Spleen (tissue), 7 donors: Measurements from ENCODE around the gene SPATC1L.

Experiments
- POLR2A ChIP-seq, 3 donors: fragments of 450-650 bp; IDR thresholded peaks; one replicate each; pipeline ENCODE4 v1.5.1; 2017; ENCODE audit warnings: antibody characterized with exemption in 3 of 3, mild to moderate bottlenecking in 1 of 3
- TF ChIP-seq, protein P1 (sequence below), 11 experiments: fragments of 200-600 bp in 7 of 11; fragments of 450-650 bp in 4 of 11; sonication (generic) in 4 of 11; IDR thresholded peaks in 8 of 11; conservative IDR thresholded peaks in 3 of 11; 1 replicate in 7 of 11; 2 replicates in 4 of 11; pipeline versions ENCODE4 v1.4.0 to v1.8.0; 2016 to 2021; ENCODE audit warnings: antibody characterized with exemption in 11 of 11, inconsistent platforms in 4 of 11, mild to moderate bottlenecking in 1 of 11
- donor health status: DM: no; HTN: no; CAD: no; lungs with moderate emphysema.
- donor health status: DM: no; HTN: no; CAD: no.
- donor health status: DM: no; HTN: no; CAD: no.

DNA sequence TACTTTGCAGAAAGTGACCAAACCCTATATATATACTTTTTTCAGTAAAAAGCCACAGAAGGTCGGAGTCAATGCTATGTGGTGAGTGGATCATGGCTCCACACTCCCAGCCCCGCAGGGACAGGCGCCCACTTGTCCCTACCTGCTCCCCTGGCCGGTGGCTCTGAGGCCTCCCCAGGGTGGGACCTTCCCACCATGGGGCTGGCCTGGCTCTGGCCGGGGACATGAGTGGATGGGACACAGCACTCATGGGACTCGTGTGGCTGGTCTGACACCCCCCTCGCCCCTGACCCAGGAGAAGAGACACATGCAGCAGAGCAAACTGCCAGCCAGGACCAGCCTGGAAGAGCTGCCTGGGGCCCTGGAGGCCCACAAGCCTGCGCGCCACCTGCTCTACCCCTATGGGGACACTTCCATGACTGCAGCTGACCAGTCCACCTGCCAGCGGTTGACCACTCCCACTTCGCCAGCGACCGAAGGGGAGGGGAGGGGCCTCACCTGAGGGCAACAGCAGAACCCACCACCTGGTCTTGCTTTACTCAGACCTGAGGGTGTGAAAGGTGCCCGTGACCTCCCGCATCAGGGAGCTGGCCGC, 2.2 kb downstream of the SPATC1L start:
- no peak for TF ChIP-seq POLR2A (IDR thresholded peaks at IDR 0.05)
- TF ChIP-seq, protein P1, sequence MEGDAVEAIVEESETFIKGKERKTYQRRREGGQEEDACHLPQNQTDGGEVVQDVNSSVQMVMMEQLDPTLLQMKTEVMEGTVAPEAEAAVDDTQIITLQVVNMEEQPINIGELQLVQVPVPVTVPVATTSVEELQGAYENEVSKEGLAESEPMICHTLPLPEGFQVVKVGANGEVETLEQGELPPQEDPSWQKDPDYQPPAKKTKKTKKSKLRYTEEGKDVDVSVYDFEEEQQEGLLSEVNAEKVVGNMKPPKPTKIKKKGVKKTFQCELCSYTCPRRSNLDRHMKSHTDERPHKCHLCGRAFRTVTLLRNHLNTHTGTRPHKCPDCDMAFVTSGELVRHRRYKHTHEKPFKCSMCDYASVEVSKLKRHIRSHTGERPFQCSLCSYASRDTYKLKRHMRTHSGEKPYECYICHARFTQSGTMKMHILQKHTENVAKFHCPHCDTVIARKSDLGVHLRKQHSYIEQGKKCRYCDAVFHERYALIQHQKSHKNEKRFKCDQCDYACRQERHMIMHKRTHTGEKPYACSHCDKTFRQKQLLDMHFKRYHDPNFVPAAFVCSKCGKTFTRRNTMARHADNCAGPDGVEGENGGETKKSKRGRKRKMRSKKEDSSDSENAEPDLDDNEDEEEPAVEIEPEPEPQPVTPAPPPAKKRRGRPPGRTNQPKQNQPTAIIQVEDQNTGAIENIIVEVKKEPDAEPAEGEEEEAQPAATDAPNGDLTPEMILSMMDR (IDR thresholded peaks at IDR 0.05 in 8 of 11, conservative IDR thresholded peaks at IDR 0.05 in 3 of 11), result no peak
